B cell (primary cell): ENCODE results near the gene HOXD8.

ENCODE experiments used
- EZH2 ChIP-seq: IDR thresholded peaks from 2 replicates; pipeline ENCODE4 v1.6.1; 2012; ENCODE audit warnings: borderline replicate concordance, low read depth, mild to moderate bottlenecking, moderate library complexity, low read length; ENCODE audit not compliant: insufficient read depth, poor library complexity, severe bottlenecking
- TF ChIP-seq, protein P1 (sequence below): fragments of 200-600 bp; IDR thresholded peaks from one replicate; pipeline ENCODE4 v1.8.0; 2022; ENCODE audit warnings: antibody characterized with exemption, mild to moderate bottlenecking

DNA sequence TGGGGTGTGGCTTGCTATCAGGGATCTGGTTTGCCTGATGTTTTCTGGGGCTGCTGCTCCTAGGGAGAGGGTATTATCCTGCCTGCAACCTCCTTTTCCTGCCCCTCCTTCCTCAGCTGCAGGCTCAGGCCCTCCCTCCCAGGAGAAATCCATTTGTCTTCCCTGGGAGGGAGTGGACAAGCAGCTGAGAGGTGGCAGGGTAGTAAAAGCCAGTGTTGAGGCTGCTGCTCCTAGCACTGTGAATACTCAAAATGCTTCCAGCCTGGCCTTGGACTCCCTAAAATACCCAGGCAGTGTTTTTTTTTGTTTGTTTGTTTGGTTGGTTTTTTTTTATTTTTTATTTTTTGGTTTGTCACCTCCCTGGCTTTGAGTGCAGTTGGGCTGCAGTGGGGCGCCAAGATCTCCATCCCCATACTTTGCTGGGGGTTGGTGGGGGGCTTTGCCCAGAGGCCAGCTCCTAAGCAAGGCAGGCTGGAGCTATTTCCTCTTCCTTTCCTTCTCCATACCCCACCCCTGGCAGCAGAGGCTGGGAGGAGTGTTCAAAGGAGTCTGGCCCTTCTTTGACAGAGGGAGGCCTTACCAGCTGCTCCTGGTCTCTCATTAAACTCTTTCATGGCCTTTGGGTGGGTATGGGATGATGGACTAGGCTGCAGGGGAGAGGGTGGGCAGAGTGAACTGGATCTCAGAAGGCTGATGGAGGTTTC lies 41.2 kb downstream of the HOXD8 start:
- TF ChIP-seq, protein P1, sequence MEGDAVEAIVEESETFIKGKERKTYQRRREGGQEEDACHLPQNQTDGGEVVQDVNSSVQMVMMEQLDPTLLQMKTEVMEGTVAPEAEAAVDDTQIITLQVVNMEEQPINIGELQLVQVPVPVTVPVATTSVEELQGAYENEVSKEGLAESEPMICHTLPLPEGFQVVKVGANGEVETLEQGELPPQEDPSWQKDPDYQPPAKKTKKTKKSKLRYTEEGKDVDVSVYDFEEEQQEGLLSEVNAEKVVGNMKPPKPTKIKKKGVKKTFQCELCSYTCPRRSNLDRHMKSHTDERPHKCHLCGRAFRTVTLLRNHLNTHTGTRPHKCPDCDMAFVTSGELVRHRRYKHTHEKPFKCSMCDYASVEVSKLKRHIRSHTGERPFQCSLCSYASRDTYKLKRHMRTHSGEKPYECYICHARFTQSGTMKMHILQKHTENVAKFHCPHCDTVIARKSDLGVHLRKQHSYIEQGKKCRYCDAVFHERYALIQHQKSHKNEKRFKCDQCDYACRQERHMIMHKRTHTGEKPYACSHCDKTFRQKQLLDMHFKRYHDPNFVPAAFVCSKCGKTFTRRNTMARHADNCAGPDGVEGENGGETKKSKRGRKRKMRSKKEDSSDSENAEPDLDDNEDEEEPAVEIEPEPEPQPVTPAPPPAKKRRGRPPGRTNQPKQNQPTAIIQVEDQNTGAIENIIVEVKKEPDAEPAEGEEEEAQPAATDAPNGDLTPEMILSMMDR, result no peak
- TF ChIP-seq EZH2, result no peak
